DND-41 (cell line): ENCODE data around the gene MMP14.

Experiments used
- CTCF ChIP-seq: IDR thresholded peaks from 2 replicates; pipeline ENCODE4 v1.5.1; 2012; ENCODE audit warnings: borderline replicate concordance, low read length, moderate library complexity, mild to moderate bottlenecking; ENCODE audit not compliant: poor library complexity, severe bottlenecking; ENCODE audit errors: extremely low read depth
- EZH2 ChIP-seq: IDR thresholded peaks from 3 replicates; pipeline ENCODE4 v1.6.1; 2012; ENCODE audit warnings: borderline replicate concordance, low read depth, mild to moderate bottlenecking, moderate library complexity, low read length, inconsistent platforms; ENCODE audit not compliant: severe bottlenecking

GRCh38 chr14:22836301-22837113, at the start of gene MMP14:
- TF ChIP-seq CTCF: no peak
- no peak for TF ChIP-seq EZH2
